ENCODE measurements around the gene PTPN3. TPM values are rescaled to one million over a fixed set of nuclear protein-coding genes. Genes with fewer than 3 reads are reported as not detected.

PTPN3 gene
- total and polyA plus RNA-seq, 2 donors (not counting 1 experiment from before 2014, with no cell fraction given), result 1.4 to 2.3 TPM

- no peak overlapping the region for H3K4me2 ChIP-seq (ENCODE audit: extremely low read depth, insufficient read depth, low read length)
- no peaks in the 10 kb centered on the region for H4K20me1 ChIP-seq (ENCODE audit: control insufficient read depth, extremely low read depth, insufficient read depth, low read length)
- no peaks in the 10 kb centered on the region for H3K79me2 ChIP-seq (ENCODE audit: control insufficient read depth, insufficient read depth, low read length)
- H3K27me3 ChIP-seq (ENCODE audit: control insufficient read depth, insufficient read depth, low read length), result no peaks in the 10 kb centered on the region
- H3K9ac ChIP-seq (ENCODE audit: insufficient read depth, low read length), result no peak overlapping the region
- TF ChIP-seq EZH2 (IDR thresholded peaks at IDR 0.05; ENCODE audit: low read length, missing control alignments), result no peak
- peak; percentile 83 to 88 for TF ChIP-seq CTCF (conservative IDR thresholded peaks at IDR 0.05 in 1 of 2, IDR thresholded peaks at IDR 0.05 in 1 of 2; ENCODE audit: low read depth in 1 of 2, low read length in 2 of 2)
- H3K4me1 ChIP-seq (ENCODE audit: control insufficient read depth, extremely low read depth, insufficient read depth, low read length), result no peaks in the 10 kb centered on the region
- H2AFZ ChIP-seq (ENCODE audit: low read length), result no peak overlapping the region
- DNase-seq (ENCODE audit: low read depth in 2 of 2), result peak; percentile 84 to 92
- no peak overlapping the region for H3K27ac ChIP-seq (ENCODE audit: insufficient read depth, low read length)
- no peaks in the 10 kb centered on the region for H3K9me3 ChIP-seq (ENCODE audit: control insufficient read depth, insufficient read depth, low read depth, low read length)
- H3K4me3 ChIP-seq (replicated peaks in 1 of 4; ENCODE audit: control extremely low read depth in 1 of 4, insufficient read depth in 1 of 4, low read depth in 3 of 4, low read length in 4 of 4), result no peak overlapping the region
- no peaks in the 10 kb centered on the region for H3K36me3 ChIP-seq (ENCODE audit: control insufficient read depth, insufficient read depth, low read length)
These were observed 57.3 kb downstream of the PTPN3 start for GRCh38 chr9:109440797-109441287.

- H3K36me3 ChIP-seq (ENCODE audit: control insufficient read depth, insufficient read depth, low read length), result no peaks in the 10 kb centered on the region
- H3K27me3 ChIP-seq (ENCODE audit: control insufficient read depth, insufficient read depth, low read length), result no peaks in the 10 kb centered on the region
- no peak overlapping the region for H3K9ac ChIP-seq (ENCODE audit: insufficient read depth, low read length)
- H3K4me1 ChIP-seq (ENCODE audit: control insufficient read depth, extremely low read depth, insufficient read depth, low read length), result no peaks in the 10 kb centered on the region
- no peak overlapping the region for H3K4me2 ChIP-seq (ENCODE audit: extremely low read depth, insufficient read depth, low read length)
- H3K4me3 ChIP-seq (replicated peaks in 1 of 4; ENCODE audit: control extremely low read depth in 1 of 4, insufficient read depth in 1 of 4, low read depth in 3 of 4, low read length in 4 of 4), result no peak overlapping the region
- H2AFZ ChIP-seq (ENCODE audit: low read length), result no peak overlapping the region
- no peaks in the 10 kb centered on the region for H3K79me2 ChIP-seq (ENCODE audit: control insufficient read depth, insufficient read depth, low read length)
- TF ChIP-seq EZH2 (IDR thresholded peaks at IDR 0.05; ENCODE audit: low read length, missing control alignments) (no peak), CTCF (conservative IDR thresholded peaks at IDR 0.05 in 1 of 2, IDR thresholded peaks at IDR 0.05 in 1 of 2; ENCODE audit: low read depth in 1 of 2, low read length in 2 of 2) (no peak)
- no peaks in the 10 kb centered on the region for H4K20me1 ChIP-seq (ENCODE audit: control insufficient read depth, extremely low read depth, insufficient read depth, low read length)
- no peaks in the 10 kb centered on the region for H3K9me3 ChIP-seq (ENCODE audit: control insufficient read depth, insufficient read depth, low read depth, low read length)
- H3K27ac ChIP-seq (ENCODE audit: insufficient read depth, low read length), result no peak overlapping the region
- no peak for DNase-seq (ENCODE audit: low read depth in 2 of 2)
These were observed 58.0 kb downstream of the PTPN3 start for GRCh38 chr9:109440117-109440515.

GRCh38 chr9:109439378-109440116, 58.6 kb downstream of the PTPN3 start:
- no peak overlapping the region for H3K9ac ChIP-seq (ENCODE audit: insufficient read depth, low read length)
- H3K27me3 ChIP-seq (ENCODE audit: control insufficient read depth, insufficient read depth, low read length), result no peaks in the 10 kb centered on the region
- no peaks in the 10 kb centered on the region for H3K4me1 ChIP-seq (ENCODE audit: control insufficient read depth, extremely low read depth, insufficient read depth, low read length)
- no peak overlapping the region for H3K27ac ChIP-seq (ENCODE audit: insufficient read depth, low read length)
- H4K20me1 ChIP-seq (ENCODE audit: control insufficient read depth, extremely low read depth, insufficient read depth, low read length), result no peaks in the 10 kb centered on the region
- DNase-seq (ENCODE audit: low read depth in 2 of 2), result no peak
- H3K36me3 ChIP-seq (ENCODE audit: control insufficient read depth, insufficient read depth, low read length), result no peaks in the 10 kb centered on the region
- H3K9me3 ChIP-seq (ENCODE audit: control insufficient read depth, insufficient read depth, low read depth, low read length), result no peaks in the 10 kb centered on the region
- no peak overlapping the region for H3K4me2 ChIP-seq (ENCODE audit: extremely low read depth, insufficient read depth, low read length)
- no peak for TF ChIP-seq CTCF (conservative IDR thresholded peaks at IDR 0.05 in 1 of 2, IDR thresholded peaks at IDR 0.05 in 1 of 2; ENCODE audit: low read depth in 1 of 2, low read length in 2 of 2)
- TF ChIP-seq EZH2 (IDR thresholded peaks at IDR 0.05; ENCODE audit: low read length, missing control alignments), result no peak
- H2AFZ ChIP-seq (ENCODE audit: low read length), result no peak overlapping the region
- no peak overlapping the region for H3K4me3 ChIP-seq (replicated peaks in 1 of 4; ENCODE audit: control extremely low read depth in 1 of 4, insufficient read depth in 1 of 4, low read depth in 3 of 4, low read length in 4 of 4)
- no peaks in the 10 kb centered on the region for H3K79me2 ChIP-seq (ENCODE audit: control insufficient read depth, insufficient read depth, low read length)
